Naive thymus-derived CD4-positive, alpha-beta T cell (primary cell): Measurements from ENCODE around the gene SDS. TPM values are rescaled to one million over a fixed set of nuclear protein-coding genes. Genes with fewer than 3 reads are reported as not detected.
A peak's percentile ranks its signal among the peaks of the same experiment; 100 is the strongest.

Source experiments
- ATAC-seq: fragments of 150-1000 bp; cut with Tn5 transposase; 2 replicates; pipeline ENCODE4 v1.10.0; 2021; ENCODE audit warnings: mild to moderate bottlenecking, moderate library complexity
- CTCF ChIA-PET: fragments of 350-600 bp; sonication (Branson Sonifier 250); formaldehyde crosslinking; loops from one replicate; lab custom pipeline; 2021; ENCODE audit warnings: antibody characterized with exemption; lab: Charles Lee
- POLR2A ChIA-PET: fragments of 350-600 bp; sonication (Branson Sonifier 250); formaldehyde crosslinking; loops from one replicate; lab custom pipeline; 2021; ENCODE audit warnings: antibody characterized with exemption, inconsistent platforms; lab: Charles Lee
- DNase-seq, 9 donors: peaks; one replicate each; pipeline versions ENCODE4 v3.0.0 to v3.0.0-alpha.2; 2020 to 2022; ENCODE audit warnings: mixed read lengths in 1 of 9
- H3K27ac ChIP-seq: one replicate; pipeline ENCODE4 v1.7.0; 2013; ENCODE audit warnings: mild to moderate bottlenecking, low read depth, low read length, moderate library complexity
- H3K27me3 ChIP-seq, 2 donors: one replicate each; pipeline ENCODE4 v1.7.0; 2013; ENCODE audit warnings: low read length in 2 of 2, mild to moderate bottlenecking in 2 of 2, moderate library complexity in 2 of 2; ENCODE audit not compliant: control insufficient read depth in 2 of 2, insufficient read depth in 2 of 2
- H3K36me3 ChIP-seq, 3 experiments: 1 replicate in 2 of 3; 2 replicates in 1 of 3; pipeline ENCODE4 v1.7.0; 2013; ENCODE audit warnings: low read length in 3 of 3, mild to moderate bottlenecking in 3 of 3, moderate library complexity in 1 of 3; ENCODE audit not compliant: insufficient read depth in 3 of 3, control insufficient read depth in 2 of 3
- H3K4me1 ChIP-seq, 2 donors: one replicate each; pipeline ENCODE4 v1.7.0; 2013; ENCODE audit warnings: low read length in 2 of 2, mild to moderate bottlenecking in 2 of 2, moderate library complexity in 1 of 2; ENCODE audit not compliant: control insufficient read depth in 2 of 2, insufficient read depth in 2 of 2
- H3K4me3 ChIP-seq: 2 replicates; pipeline ENCODE4 v1.7.0; 2013; ENCODE audit warnings: mild to moderate bottlenecking, low read length
- H3K9me3 ChIP-seq, 3 experiments: 1 replicate in 2 of 3; 2 replicates in 1 of 3; pipeline ENCODE4 v1.7.0; 2013; ENCODE audit warnings: low read length in 3 of 3; ENCODE audit not compliant: control insufficient read depth in 2 of 3
- H3K27ac Mint-ChIP-seq, 9 donors: one replicate each; pipeline ENCODE4 v1.8.0; 2020 to 2022; ENCODE audit warnings: mixed read lengths in 9 of 9, mild to moderate bottlenecking in 8 of 9, moderate library complexity in 5 of 9, inconsistent platforms in 2 of 9
- H3K27me3 Mint-ChIP-seq, 5 donors: one replicate each; pipeline ENCODE4 v1.8.0; 2021 to 2022; ENCODE audit warnings: mixed read lengths in 5 of 5, mild to moderate bottlenecking in 1 of 5
- H3K36me3 Mint-ChIP-seq, 5 donors: one replicate each; pipeline ENCODE4 v1.8.0; 2020 to 2022; ENCODE audit warnings: mixed read lengths in 5 of 5, mild to moderate bottlenecking in 3 of 5, inconsistent platforms in 1 of 5
- H3K4me1 Mint-ChIP-seq, 7 donors: one replicate each; pipeline ENCODE4 v1.8.0; 2020 to 2022; ENCODE audit warnings: mixed read lengths in 7 of 7, mild to moderate bottlenecking in 3 of 7, inconsistent platforms in 1 of 7
- H3K4me3 Mint-ChIP-seq, 10 donors: one replicate each; pipeline ENCODE4 v1.8.0; 2020 to 2022; ENCODE audit warnings: mild to moderate bottlenecking in 10 of 10, mixed read lengths in 10 of 10, moderate library complexity in 6 of 10, inconsistent platforms in 2 of 10
- H3K9me3 Mint-ChIP-seq, 11 donors: one replicate each; pipeline ENCODE4 v1.8.0; 2020 to 2022; ENCODE audit warnings: mixed read lengths in 11 of 11, mild to moderate bottlenecking in 4 of 11, inconsistent platforms in 1 of 11, moderate library complexity in 1 of 11
- intact Hi-C, 2 donors: fragments of 100-400 bp; cut with micrococcal nuclease; formaldehyde crosslinking; loops; one replicate each; pipeline ENCODE4 v1.15.1; 2023
- polyA plus RNA-seq, 2 donors: library from polyadenylated mRNA; unstranded; fragments of 300-500 nt; fragmentation: Illumina TruSeq; gene quantifications; one replicate each; pipeline ENCODE4 v1.2.3, GENCODE V29; 2021
- total RNA-seq, 6 experiments: library from RNA in 5 of 6; stranded (reverse) in 5 of 6; gene quantifications; 1 replicate in 5 of 6; 2 replicates in 1 of 6; pipeline ENCODE4 v1.2.3 and lab custom pipeline; 2021 to 2026

Gene SDS
- total and polyA plus RNA-seq, 7 experiments from 2014 or later: 0.51 to 1.3 (median 0.76) TPM; not detected in 4

GRCh38 chr12:113365639-113366395 lies 37.9 kb downstream of the SDS start:
- H3K36me3 Mint-ChIP-seq: peaks cover under 1 to 27% (median 14%) of the 10 kb centered on the region in 5 donors
- H3K27ac ChIP-seq: no peak overlapping the region
- H3K4me1 ChIP-seq: no peaks in the 10 kb centered on the region
- peaks cover 0 to 5% (median 0%) of the 10 kb centered on the region in 3 experiments for H3K36me3 ChIP-seq
- H3K9me3 ChIP-seq: no peaks in the 10 kb centered on the region
- peak overlapping the region in 1 of 9 donors; percentile 2 for H3K27ac Mint-ChIP-seq
- ChIA-PET CTCF (no interaction called here), POLR2A (no interaction called here)
- no peaks in the 10 kb centered on the region for H3K27me3 ChIP-seq
- H3K27me3 Mint-ChIP-seq: no peaks in the 10 kb centered on the region
- intact Hi-C loops: no loop called here
- no peak overlapping the region for H3K4me3 Mint-ChIP-seq
- no peak for ATAC-seq
- H3K4me3 ChIP-seq: no peak overlapping the region
- DNase-seq: no peak
- peaks cover 2 to 19% (median 5%) of the 10 kb centered on the region in 7 donors for H3K4me1 Mint-ChIP-seq
- no peaks in the 10 kb centered on the region for H3K9me3 Mint-ChIP-seq

- H3K9me3 ChIP-seq: no peaks in the 10 kb centered on the region
- no peaks in the 10 kb centered on the region for H3K4me1 ChIP-seq
- intact Hi-C loops: no loop called here
- H3K9me3 Mint-ChIP-seq: peaks cover 0 to 2% (median 0%) of the 10 kb centered on the region in 11 donors
- DNase-seq (no peak), ATAC-seq (no peak)
- no peaks in the 10 kb centered on the region for H3K27me3 ChIP-seq
- no peak overlapping the region for H3K4me3 ChIP-seq
- POLR2A ChIA-PET: no interaction called here
- H3K27ac Mint-ChIP-seq: peak overlapping the region in 2 of 9 donors; percentile 15 to 53
- H3K36me3 ChIP-seq: peaks cover 0 to 5% (median 0%) of the 10 kb centered on the region in 3 experiments
- H3K36me3 Mint-ChIP-seq: peaks cover 1 to 25% (median 14%) of the 10 kb centered on the region in 5 donors
- H3K4me1 Mint-ChIP-seq: peaks cover 6 to 20% (median 13%) of the 10 kb centered on the region in 7 donors
- no peaks in the 10 kb centered on the region for H3K27me3 Mint-ChIP-seq
- CTCF ChIA-PET: no interaction called here
- H3K27ac ChIP-seq: no peak overlapping the region
- no peak overlapping the region for H3K4me3 Mint-ChIP-seq
These were observed 39.0 kb downstream of the SDS start for GRCh38 chr12:113364698-113365097.

- Mint-ChIP-seq H3K9me3 (peaks cover 0 to 2% (median 0%) of the 10 kb centered on the region in 11 donors), H3K36me3 (peaks cover 1 to 20% (median 14%) of the 10 kb centered on the region in 5 donors), H3K27me3 (no peaks in the 10 kb centered on the region), H3K4me3 (no peak overlapping the region), H3K4me1 (peaks cover 13 to 25% (median 22%) of the 10 kb centered on the region in 7 donors), H3K27ac (peak overlapping the region in 7 of 9 donors; percentile 3 to 48 (median 30))
- Histone ChIP-seq H3K4me3 (no peak overlapping the region), H3K36me3 (no peaks in the 10 kb centered on the region), H3K9me3 (no peaks in the 10 kb centered on the region), H3K27ac (no peak overlapping the region), H3K4me1 (peaks cover 0 to 5% of the 10 kb centered on the region in 2 donors), H3K27me3 (no peaks in the 10 kb centered on the region)
- POLR2A ChIA-PET: interaction anchor here (0.6 to 0.8 kb wide), 2 partner anchors 35 to 178 kb away, joined by 3 read pairs; no protein-coding TSS in a partner anchor
- intact Hi-C loops: no loop called here
- CTCF ChIA-PET: no interaction called here
- no peak for DNase-seq
- ATAC-seq: no peak
These were observed 41.9 kb downstream of the SDS start for GRCh38 chr12:113361574-113362370.

GRCh38 chr12:113359939-113360748 lies 43.5 kb downstream of the SDS start:
- H3K4me1 ChIP-seq: peaks cover 0 to 5% of the 10 kb centered on the region in 2 donors
- H3K27me3 ChIP-seq: no peaks in the 10 kb centered on the region
- Mint-ChIP-seq H3K4me3 (peak overlapping the region in 9 of 10 donors; percentile 43 to 92 (median 86)), H3K27me3 (no peaks in the 10 kb centered on the region), H3K4me1 (peaks cover 13 to 25% (median 23%) of the 10 kb centered on the region in 7 donors), H3K36me3 (peaks cover 1 to 14% (median 10%) of the 10 kb centered on the region in 5 donors), H3K27ac (peak overlapping the region in 7 of 9 donors; percentile 63 to 92 (median 82)), H3K9me3 (peaks cover 0 to 2% (median 0%) of the 10 kb centered on the region in 11 donors)
- H3K9me3 ChIP-seq: no peaks in the 10 kb centered on the region
- H3K36me3 ChIP-seq: no peaks in the 10 kb centered on the region
- ChIA-PET POLR2A (interaction anchor here (1.0 kb wide), 1 partner anchor 25 kb away, joined by 3 read pairs; the partner anchor contains the start of gene SLC8B1), CTCF (no interaction called here)
- H3K4me3 ChIP-seq: no peak overlapping the region
- DNase-seq (no peak), ATAC-seq (no peak)
- intact Hi-C loops: loop anchor here (2.0 to 5.0 kb wide), 2 partner anchors 153 to 607 kb away; partner anchors contain the start of gene RBM19 (in 1 of the 2)
- H3K27ac ChIP-seq: peak overlapping the region; percentile 80

- intact Hi-C loops: loop anchor here (2.0 to 5.0 kb wide), 2 partner anchors 152 to 607 kb away; partner anchors contain the start of gene RBM19 (in 1 of the 2)
- peaks cover 0 to 5% of the 10 kb centered on the region in 2 donors for H3K4me1 ChIP-seq
- no peaks in the 10 kb centered on the region for H3K36me3 ChIP-seq
- ATAC-seq: no peak
- H3K9me3 Mint-ChIP-seq: peaks cover 0 to 2% (median 0%) of the 10 kb centered on the region in 11 donors
- peak in 2 of 9 donors; percentile 4 to 24 for DNase-seq
- peak overlapping the region; percentile 43 to 93 (median 87) for H3K27ac Mint-ChIP-seq
- H3K27me3 Mint-ChIP-seq: no peaks in the 10 kb centered on the region
- peak overlapping the region; percentile 80 for H3K27ac ChIP-seq
- peaks cover 13 to 25% (median 19%) of the 10 kb centered on the region in 7 donors for H3K4me1 Mint-ChIP-seq
- H3K4me3 ChIP-seq: peak overlapping the region; percentile 82
- H3K36me3 Mint-ChIP-seq: peaks cover 1 to 6% (median 3%) of the 10 kb centered on the region in 5 donors
- H3K27me3 ChIP-seq: no peaks in the 10 kb centered on the region
- peak overlapping the region; percentile 74 to 92 (median 86) for H3K4me3 Mint-ChIP-seq
- ChIA-PET POLR2A (interaction anchor here (1.0 to 2.3 kb wide), 2 partner anchors 25 to 137 kb away, joined by 3 to 5 read pairs; partner anchors contain the start of gene SLC8B1), CTCF (no interaction called here)
- no peaks in the 10 kb centered on the region for H3K9me3 ChIP-seq
These were observed 44.4 kb downstream of the SDS start for GRCh38 chr12:113359133-113359938.
